ENCODE data around the gene USO1. TPM values are rescaled to one million over a fixed set of nuclear protein-coding genes. Genes with fewer than 3 reads are reported as not detected.
A peak's percentile ranks its signal among the peaks of the same experiment; 100 is the strongest.

Gene USO1
- total and polyA plus RNA-seq, 2 donors (not counting 3 experiments of a cell fraction or from before 2014, with no cell fraction given) = 29.1 to 66.0 TPM

DNA sequence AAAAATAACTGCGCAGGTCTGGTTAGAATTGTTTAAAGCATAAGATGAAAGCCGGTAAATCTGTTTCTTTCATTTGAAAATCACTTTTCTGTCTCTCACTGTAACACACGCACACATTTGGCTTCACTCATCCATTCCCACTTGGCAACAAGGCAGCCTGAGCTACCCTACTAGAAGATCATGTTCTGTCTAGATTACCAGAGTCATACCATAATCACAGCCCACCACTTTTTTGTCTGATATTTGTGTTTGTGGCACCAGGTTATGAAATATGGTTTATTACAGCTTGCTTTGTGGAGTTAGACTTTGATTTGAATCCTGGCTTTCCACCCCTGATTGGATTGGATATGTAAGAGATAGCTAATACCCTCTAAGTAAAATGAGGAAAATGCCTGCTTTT is 2.2 kb downstream of the USO1 start:
- no peak for DNase-seq (ENCODE audit: low read depth, low spot score)
- H3K36me3 ChIP-seq (ENCODE audit: control insufficient read depth in 2 of 2, extremely low read depth in 1 of 2, insufficient read depth in 2 of 2, low read length in 2 of 2) = no peaks in the 10 kb centered on the region
- H3K9ac ChIP-seq (replicated peaks; ENCODE audit: extremely low read depth, insufficient read depth, low read length) = peak overlapping the region; percentile 19
- H3K4me2 ChIP-seq (ENCODE audit: insufficient read depth, low read length) = peak overlapping the region; percentile 69
- intact Hi-C loops (cut with micrococcal nuclease) (no loop called here), dilution Hi-C loops (cut with MboI; ENCODE audit: extremely low pct_ligation_motif_present, low sequenced_read_pairs) (no loop called here)
- no peaks in the 10 kb centered on the region for H3K9me3 ChIP-seq (replicated peaks; ENCODE audit: control insufficient read depth, insufficient read depth, low read length)
- no peak for FAIRE-seq
- TF ChIP-seq MYC (IDR thresholded peaks at IDR 0.05; ENCODE audit: low read depth, low read length) (no peak), FOS (IDR thresholded peaks at IDR 0.05; ENCODE audit: borderline replicate concordance, insufficient read depth, low read length) (no peak), EZH2 (IDR thresholded peaks at IDR 0.05; ENCODE audit: borderline replicate concordance, low read depth, low read length, severe bottlenecking) (no peak), POLR2A (IDR thresholded peaks at IDR 0.05; ENCODE audit: low read depth, low read length) (no peak)
- TF ChIP-seq, protein P1, sequence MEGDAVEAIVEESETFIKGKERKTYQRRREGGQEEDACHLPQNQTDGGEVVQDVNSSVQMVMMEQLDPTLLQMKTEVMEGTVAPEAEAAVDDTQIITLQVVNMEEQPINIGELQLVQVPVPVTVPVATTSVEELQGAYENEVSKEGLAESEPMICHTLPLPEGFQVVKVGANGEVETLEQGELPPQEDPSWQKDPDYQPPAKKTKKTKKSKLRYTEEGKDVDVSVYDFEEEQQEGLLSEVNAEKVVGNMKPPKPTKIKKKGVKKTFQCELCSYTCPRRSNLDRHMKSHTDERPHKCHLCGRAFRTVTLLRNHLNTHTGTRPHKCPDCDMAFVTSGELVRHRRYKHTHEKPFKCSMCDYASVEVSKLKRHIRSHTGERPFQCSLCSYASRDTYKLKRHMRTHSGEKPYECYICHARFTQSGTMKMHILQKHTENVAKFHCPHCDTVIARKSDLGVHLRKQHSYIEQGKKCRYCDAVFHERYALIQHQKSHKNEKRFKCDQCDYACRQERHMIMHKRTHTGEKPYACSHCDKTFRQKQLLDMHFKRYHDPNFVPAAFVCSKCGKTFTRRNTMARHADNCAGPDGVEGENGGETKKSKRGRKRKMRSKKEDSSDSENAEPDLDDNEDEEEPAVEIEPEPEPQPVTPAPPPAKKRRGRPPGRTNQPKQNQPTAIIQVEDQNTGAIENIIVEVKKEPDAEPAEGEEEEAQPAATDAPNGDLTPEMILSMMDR (IDR thresholded peaks at IDR 0.05; ENCODE audit: extremely low read depth in 1 of 2, insufficient read depth in 1 of 2, low read depth in 1 of 2, low read length in 2 of 2) = no peak
- H3K9me1 ChIP-seq (replicated peaks; ENCODE audit: control insufficient read depth, extremely low read depth, insufficient read depth, low read length) = no peaks in the 10 kb centered on the region
- peak overlapping the region in 2 of 3 experiments; percentile 9 to 94 for H3K4me3 ChIP-seq (replicated peaks in 1 of 3; ENCODE audit: insufficient read depth in 1 of 3, low read depth in 1 of 3, low read length in 3 of 3)
- no TSS peak for BruUV-seq (replicated peaks)
- POLR2A ChIA-PET = interaction anchor here (1.1 to 4.8 kb wide), 2 partner anchors 19 to 24 kb away, joined by 5 to 54 read pairs; no protein-coding TSS in a partner anchor
- H3K4me1 ChIP-seq (ENCODE audit: control insufficient read depth, extremely low read depth, insufficient read depth, low read length) = peaks cover 33% of the 10 kb centered on the region
- no peaks in the 10 kb centered on the region for H4K20me1 ChIP-seq (replicated peaks; ENCODE audit: control insufficient read depth, extremely low read depth, insufficient read depth, low read length)
- no peak overlapping the region for H3K27ac ChIP-seq (ENCODE audit: insufficient read depth, low read depth, low read length)
- H2AFZ ChIP-seq (ENCODE audit: low read depth, low read length) = no peak overlapping the region
- peaks cover 58% of the 10 kb centered on the region for H3K79me2 ChIP-seq (ENCODE audit: control insufficient read depth, insufficient read depth, low read length)
- CTCF ChIA-PET = interaction anchor here (1.4 to 1.6 kb wide), 4 partner anchors 19 to 122 kb away, joined by 3 to 7 read pairs (median 6); partner anchors contain the start of gene G3BP2
- no peaks in the 10 kb centered on the region for H3K27me3 ChIP-seq (ENCODE audit: control insufficient read depth in 2 of 2, insufficient read depth in 2 of 2, low read length in 2 of 2)

DNA sequence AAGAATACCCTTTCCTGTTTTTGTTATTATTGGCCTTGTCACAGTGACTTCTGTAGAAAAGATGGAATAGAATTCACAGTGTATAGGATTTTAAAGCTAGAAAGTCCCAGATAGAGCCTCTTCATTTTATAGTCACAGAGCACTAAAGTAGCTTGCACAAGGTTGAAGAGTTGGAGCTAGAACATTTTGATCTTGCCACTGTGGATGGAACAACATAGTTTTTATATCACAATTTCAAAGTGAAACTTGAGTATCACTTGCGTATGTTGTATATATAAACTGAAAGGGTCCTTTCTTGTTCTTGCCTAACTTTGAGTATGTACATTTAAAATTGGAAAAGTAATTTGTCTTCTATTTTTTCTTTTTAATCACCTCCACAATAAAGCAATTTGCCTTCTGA is 2.7 kb downstream of the USO1 start:
- H3K9me1 ChIP-seq (replicated peaks; ENCODE audit: control insufficient read depth, extremely low read depth, insufficient read depth, low read length) = no peaks in the 10 kb centered on the region
- H3K4me1 ChIP-seq (ENCODE audit: control insufficient read depth, extremely low read depth, insufficient read depth, low read length) = peaks cover 33% of the 10 kb centered on the region
- no peak overlapping the region for H2AFZ ChIP-seq (ENCODE audit: low read depth, low read length)
- intact Hi-C loops (cut with micrococcal nuclease) (no loop called here), dilution Hi-C loops (cut with MboI; ENCODE audit: extremely low pct_ligation_motif_present, low sequenced_read_pairs) (no loop called here)
- no peaks in the 10 kb centered on the region for H3K36me3 ChIP-seq (ENCODE audit: control insufficient read depth in 2 of 2, extremely low read depth in 1 of 2, insufficient read depth in 2 of 2, low read length in 2 of 2)
- no peaks in the 10 kb centered on the region for H3K27me3 ChIP-seq (ENCODE audit: control insufficient read depth in 2 of 2, insufficient read depth in 2 of 2, low read length in 2 of 2)
- no peak overlapping the region for H3K9ac ChIP-seq (replicated peaks; ENCODE audit: extremely low read depth, insufficient read depth, low read length)
- no peaks in the 10 kb centered on the region for H3K9me3 ChIP-seq (replicated peaks; ENCODE audit: control insufficient read depth, insufficient read depth, low read length)
- POLR2A ChIA-PET = interaction anchor here (1.1 to 4.8 kb wide), 2 partner anchors 19 to 24 kb away, joined by 5 to 54 read pairs; no protein-coding TSS in a partner anchor
- peak overlapping the region in 2 of 3 experiments; percentile 9 to 94 for H3K4me3 ChIP-seq (replicated peaks in 1 of 3; ENCODE audit: insufficient read depth in 1 of 3, low read depth in 1 of 3, low read length in 3 of 3)
- H3K27ac ChIP-seq (ENCODE audit: insufficient read depth, low read depth, low read length) = no peak overlapping the region
- H3K4me2 ChIP-seq (ENCODE audit: insufficient read depth, low read length) = peak overlapping the region; percentile 69
- H3K79me2 ChIP-seq (ENCODE audit: control insufficient read depth, insufficient read depth, low read length) = peaks cover 61% of the 10 kb centered on the region
- CTCF ChIA-PET = interaction anchor here (1.2 to 1.6 kb wide), 4 partner anchors 18 to 121 kb away, joined by 3 to 7 read pairs (median 4); partner anchors contain the start of gene G3BP2
- FAIRE-seq (no peak), DNase-seq (ENCODE audit: low read depth, low spot score) (no peak)
- BruUV-seq (replicated peaks) = no TSS peak
- no peaks in the 10 kb centered on the region for H4K20me1 ChIP-seq (replicated peaks; ENCODE audit: control insufficient read depth, extremely low read depth, insufficient read depth, low read length)
- TF ChIP-seq JUN (IDR thresholded peaks at IDR 0.05; ENCODE audit: borderline replicate concordance, insufficient read depth, insufficient read length, low read depth) (no peak), FOS (IDR thresholded peaks at IDR 0.05; ENCODE audit: borderline replicate concordance, insufficient read depth, low read length) (no peak), POLR2AphosphoS5 (IDR thresholded peaks at IDR 0.05; ENCODE audit: insufficient read depth, low read depth, low read length) (no peak), GATA2 (IDR thresholded peaks at IDR 0.05; ENCODE audit: insufficient read depth, insufficient read length, low read depth, low read length) (no peak), EZH2 (IDR thresholded peaks at IDR 0.05; ENCODE audit: borderline replicate concordance, low read depth, low read length, severe bottlenecking) (no peak), MYC (IDR thresholded peaks at IDR 0.05; ENCODE audit: low read depth, low read length) (no peak), POLR2A (IDR thresholded peaks at IDR 0.05; ENCODE audit: low read depth, low read length) (no peak)
- TF ChIP-seq, protein P2, sequence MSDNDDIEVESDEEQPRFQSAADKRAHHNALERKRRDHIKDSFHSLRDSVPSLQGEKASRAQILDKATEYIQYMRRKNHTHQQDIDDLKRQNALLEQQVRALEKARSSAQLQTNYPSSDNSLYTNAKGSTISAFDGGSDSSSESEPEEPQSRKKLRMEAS (IDR thresholded peaks at IDR 0.05; ENCODE audit: insufficient read depth, insufficient read length) = no peak
- TF ChIP-seq, protein P1 (IDR thresholded peaks at IDR 0.05; ENCODE audit: extremely low read depth in 1 of 2, insufficient read depth in 1 of 2, low read depth in 1 of 2, low read length in 2 of 2) = no peak
